Testis (tissue), 3 donors: Measurements from ENCODE around the gene FNDC5. TPM values are rescaled to one million over a fixed set of nuclear protein-coding genes. Genes with fewer than 3 reads are reported as not detected.

Experiments
- DNase-seq: peaks from one replicate; pipeline ENCODE4 v3.0.0-alpha.2; 2019
- H3K27ac ChIP-seq, 2 donors: fragments of 200-600 bp; sonication (generic); one replicate each; pipeline ENCODE4 v1.5.1; 2019
- H3K27me3 ChIP-seq: fragments of 200-600 bp; sonication (generic); one replicate; pipeline ENCODE4 v1.5.1; 2019
- H3K36me3 ChIP-seq: fragments of 200-600 bp; sonication (generic); one replicate; pipeline ENCODE4 v1.5.1; 2017; ENCODE audit warnings: low read depth; ENCODE audit errors: missing control alignments
- H3K4me1 ChIP-seq: fragments of 200-600 bp; sonication (generic); one replicate; pipeline ENCODE4 v1.5.1; 2019
- H3K4me3 ChIP-seq, 2 donors: fragments of 200-600 bp; sonication (generic); one replicate each; pipeline ENCODE4 v1.5.1; 2017 to 2019
- H3K9me3 ChIP-seq: fragments of 200-600 bp; sonication (generic); one replicate; pipeline ENCODE4 v1.5.1; 2017
- CTCF ChIP-seq, 3 experiments: fragments of 450-650 bp in 2 of 3; fragments of 200-600 bp in 1 of 3; sonication (generic) in 1 of 3; IDR thresholded peaks; one replicate each; pipeline ENCODE4 v1.5.1; 2016 to 2019; ENCODE audit warnings: antibody characterized with exemption in 3 of 3, mild to moderate bottlenecking in 2 of 3, moderate library complexity in 1 of 3
- POLR2A ChIP-seq: fragments of 450-650 bp; IDR thresholded peaks from one replicate; pipeline ENCODE4 v1.6.1; 2017; ENCODE audit warnings: antibody characterized with exemption, mild to moderate bottlenecking, moderate library complexity
- WGBS, 2 donors: methylation state at CpG; one replicate each; pipeline ENCODE4 v1.1.5; 2018; 5-methylcytosine and 5-hydroxymethylcytosine counted together
- intact Hi-C: fragments of 100-400 bp; cut with DNase I; formaldehyde crosslinking; loops from one replicate; pipeline ENCODE4 v1.15.1; 2023; ENCODE audit warnings: low total_unique reads
- polyA plus RNA-seq: library from polyadenylated mRNA; stranded (reverse); fragments of 350-450 nt; fragmentation: Illumina TruSeq; extraction: RNeasy Lipid Tissue Mini Kit (QIAGEN cat#74804); gene quantifications from one replicate; pipeline ENCODE4 v1.2.3, GENCODE V29; 2014; ENCODE audit warnings: low read depth, low replicate concordance; ENCODE audit not compliant: insufficient read depth
- total RNA-seq, 2 donors: library from RNA; depleted of rRNA; stranded (reverse); fragments of >200 nt; gene quantifications; one replicate each; pipeline ENCODE4 v1.2.3, GENCODE V29; 2016

FNDC5 gene
- total and polyA plus RNA-seq, 3 donors from 2014 or later, result 9.4 to 16.3 (median 11.3) TPM

- DNase-seq, result no peak
- Histone ChIP-seq H3K9me3 (no peaks in the 10 kb centered on the region), H3K27ac (no peak overlapping the region), H3K27me3 (no peaks in the 10 kb centered on the region), H3K4me3 (no peak overlapping the region), H3K4me1 (peaks cover 37% of the 10 kb centered on the region), H3K36me3 (no peaks in the 10 kb centered on the region)
- 81 to 98% methylated on average over 4 to 5 of the region's 5 CpGs for whole genome bisulfite sequencing, 2 donors
- intact Hi-C loops, result loop anchor here (10.0 kb wide), 1 partner anchor 89 kb away; no protein-coding TSS in a partner anchor
- no peak for TF ChIP-seq CTCF (IDR thresholded peaks at IDR 0.05)
- no peak for TF ChIP-seq POLR2A
These were observed 2.8 kb upstream of the FNDC5 start for GRCh38 chr1:32873484-32873883.

- no peaks in the 10 kb centered on the region for H3K36me3 ChIP-seq
- no peak overlapping the region for H3K4me3 ChIP-seq
- no peak for TF ChIP-seq CTCF (IDR thresholded peaks at IDR 0.05)
- TF ChIP-seq POLR2A, result no peak
- WGBS, 2 donors, result 22 to 32% methylated on average over 7 of the region's 7 CpGs
- H3K27me3 ChIP-seq, result no peaks in the 10 kb centered on the region
- DNase-seq, result no peak
- no peak overlapping the region for H3K27ac ChIP-seq
- H3K9me3 ChIP-seq, result no peaks in the 10 kb centered on the region
- peaks cover 30% of the 10 kb centered on the region for H3K4me1 ChIP-seq
- intact Hi-C loops, result loop anchor here (10.0 kb wide), 1 partner anchor 87 kb away; no protein-coding TSS in a partner anchor
These were observed 1.4 kb upstream of the FNDC5 start for GRCh38 chr1:32872192-32872460.

GRCh38 chr1:32871364-32872191 is 866 bp upstream of the FNDC5 start:
- H3K4me3 ChIP-seq, result peak overlapping the region; percentile 51
- TF ChIP-seq POLR2A (no peak), CTCF (IDR thresholded peaks at IDR 0.05) (no peak)
- no peaks in the 10 kb centered on the region for H3K9me3 ChIP-seq
- no peak overlapping the region for H3K27ac ChIP-seq
- peaks cover 26% of the 10 kb centered on the region for H3K4me1 ChIP-seq
- DNase-seq, result peak; percentile 15
- intact Hi-C loops, result loop anchor here (10.0 kb wide), 1 partner anchor 87 kb away; no protein-coding TSS in a partner anchor
- 23 to 32% methylated on average over 7 to 13 of the region's 13 CpGs for WGBS, 2 donors
- H3K36me3 ChIP-seq, result no peaks in the 10 kb centered on the region
- no peaks in the 10 kb centered on the region for H3K27me3 ChIP-seq

- intact Hi-C loops, result loop anchor here (10.0 kb wide), 1 partner anchor 85 kb away; no protein-coding TSS in a partner anchor
- DNase-seq, result peak; percentile 14
- WGBS, 2 donors, result 46% methylated on average over 13 to 16 of the region's 16 CpGs
These were observed 643 bp downstream of the FNDC5 start for GRCh38 chr1:32869923-32870614.

More at GRCh38 chr1:32869923-32870614, 643 bp downstream of the FNDC5 start:
- Histone ChIP-seq H3K9me3 (no peaks in the 10 kb centered on the region), H3K27ac (no peak overlapping the region), H3K27me3 (no peaks in the 10 kb centered on the region), H3K4me3 (peak overlapping the region; percentile 37 to 38), H3K4me1 (peaks cover 38% of the 10 kb centered on the region), H3K36me3 (no peaks in the 10 kb centered on the region)
- TF ChIP-seq CTCF (IDR thresholded peaks at IDR 0.05) (no peak), POLR2A (no peak)
